Ascending aorta (tissue), 2 donors: ENCODE data around the gene KCNQ1. TPM values are rescaled to one million over a fixed set of nuclear protein-coding genes. Genes with fewer than 3 reads are reported as not detected.

Experiments used
- DNase-seq, 2 donors: peaks; one replicate each; pipeline ENCODE4 v3.0.0-alpha.2; 2019; ENCODE audit warnings: low spot score in 2 of 2
- H3K27ac ChIP-seq, 2 donors: fragments of 200-600 bp; sonication (generic); one replicate each; pipeline ENCODE4 v1.5.1; 2016 to 2017; ENCODE audit warnings: mild to moderate bottlenecking in 1 of 2
- H3K27me3 ChIP-seq: fragments of 200-600 bp; sonication (generic); one replicate; pipeline ENCODE4 v1.5.1; 2017
- H3K36me3 ChIP-seq, 2 donors: fragments of 200-600 bp; sonication (generic); one replicate each; pipeline ENCODE4 v1.5.1; 2016
- H3K4me1 ChIP-seq, 2 donors: fragments of 200-600 bp; sonication (generic); one replicate each; pipeline ENCODE4 v1.5.1; 2016 to 2017; ENCODE audit warnings: mild to moderate bottlenecking in 1 of 2
- H3K4me3 ChIP-seq, 2 donors: fragments of 200-600 bp; sonication (generic); one replicate each; pipeline ENCODE4 v1.5.1; 2016 to 2017; ENCODE audit warnings: mild to moderate bottlenecking in 1 of 2
- H3K9me3 ChIP-seq, 2 donors: fragments of 200-600 bp; sonication (generic); one replicate each; pipeline ENCODE4 v1.5.1; 2016
- CTCF ChIP-seq, 3 experiments: fragments of 200-600 bp in 2 of 3; fragments of 450-650 bp in 1 of 3; sonication (generic) in 2 of 3; IDR thresholded peaks; one replicate each; pipeline ENCODE4 v1.5.1; 2016 to 2019; ENCODE audit warnings: antibody characterized with exemption in 3 of 3, mild to moderate bottlenecking in 1 of 3, moderate library complexity in 1 of 3
- intact Hi-C: fragments of 100-400 bp; cut with DNase I; formaldehyde crosslinking; loops from one replicate; pipeline ENCODE4 v1.15.1; 2023
- total RNA-seq: library from RNA; depleted of rRNA; stranded (reverse); fragments of >200 nt; gene quantifications from one replicate; pipeline ENCODE4 v1.1.0, GENCODE V29; 2016

KCNQ1 gene
- total RNA-seq, 1 donor from 2014 or later, result 2.3 TPM

- DNase-seq, result no peak
- intact Hi-C loops, result loop anchor here (10.0 kb wide), 2 partner anchors 478 to 842 kb away; partner anchors contain the start of gene CDKN1C
These were observed 37.9 kb upstream of the KCNQ1 start for GRCh38 chr11:2406878-2407410.

GRCh38 chr11:2408671-2409070, 36.1 kb upstream of the KCNQ1 start:
- H3K27me3 ChIP-seq, result no peaks in the 10 kb centered on the region
- intact Hi-C loops, result loop anchor here (10.0 kb wide), 2 partner anchors 476 to 844 kb away; partner anchors contain the start of gene CDKN1C
- TF ChIP-seq CTCF (IDR thresholded peaks at IDR 0.05), result no peak
- no peaks in the 10 kb centered on the region for H3K9me3 ChIP-seq
- no peaks in the 10 kb centered on the region for H3K4me1 ChIP-seq
- H3K36me3 ChIP-seq, result peaks cover 3 to 10% of the 10 kb centered on the region in 2 donors
- no peak for DNase-seq
- no peak overlapping the region for H3K27ac ChIP-seq
- H3K4me3 ChIP-seq, result no peak overlapping the region

More at GRCh38 chr11:2406878-2407410, 37.9 kb upstream of the KCNQ1 start:
- no peak overlapping the region for H3K27ac ChIP-seq
- no peak overlapping the region for H3K4me3 ChIP-seq
- no peaks in the 10 kb centered on the region for H3K27me3 ChIP-seq
- no peaks in the 10 kb centered on the region for H3K9me3 ChIP-seq
- H3K4me1 ChIP-seq, result peaks cover 0 to 4% of the 10 kb centered on the region in 2 donors
- no peak for TF ChIP-seq CTCF (IDR thresholded peaks at IDR 0.05)
- H3K36me3 ChIP-seq, result peaks cover 18 to 26% of the 10 kb centered on the region in 2 donors

- Histone ChIP-seq H3K9me3 (no peaks in the 10 kb centered on the region), H3K27ac (no peak overlapping the region), H3K36me3 (peaks cover 0 to 5% of the 10 kb centered on the region in 2 donors), H3K4me1 (no peaks in the 10 kb centered on the region), H3K27me3 (no peaks in the 10 kb centered on the region), H3K4me3 (no peak overlapping the region)
- no peak for DNase-seq
- intact Hi-C loops, result loop anchor here (10.0 kb wide), 2 partner anchors 476 to 844 kb away; partner anchors contain the start of gene CDKN1C
- no peak for TF ChIP-seq CTCF (IDR thresholded peaks at IDR 0.05)
These were observed 35.7 kb upstream of the KCNQ1 start for GRCh38 chr11:2409126-2409525.

GRCh38 chr11:2409611-2410468, 35.0 kb upstream of the KCNQ1 start:
- Histone ChIP-seq H3K27me3 (no peaks in the 10 kb centered on the region), H3K27ac (no peak overlapping the region), H3K36me3 (no peaks in the 10 kb centered on the region), H3K4me3 (no peak overlapping the region), H3K4me1 (no peaks in the 10 kb centered on the region), H3K9me3 (no peaks in the 10 kb centered on the region)
- intact Hi-C loops, result loop anchor here (10.0 kb wide), 2 partner anchors 475 to 845 kb away; partner anchors contain the start of gene CDKN1C
- no peak for DNase-seq
- no peak for TF ChIP-seq CTCF (IDR thresholded peaks at IDR 0.05)

- no peak for TF ChIP-seq CTCF (IDR thresholded peaks at IDR 0.05)
- intact Hi-C loops, result no loop called here
These were observed 34.2 kb upstream of the KCNQ1 start for GRCh38 chr11:2410616-2411015.

More at GRCh38 chr11:2410616-2411015, 34.2 kb upstream of the KCNQ1 start:
- Histone ChIP-seq H3K36me3 (no peaks in the 10 kb centered on the region), H3K9me3 (no peaks in the 10 kb centered on the region), H3K27me3 (no peaks in the 10 kb centered on the region), H3K4me3 (no peak overlapping the region), H3K27ac (no peak overlapping the region), H3K4me1 (no peaks in the 10 kb centered on the region)
- DNase-seq, result no peak
